ENCODE data around the gene MAGOHB. TPM values are rescaled to one million over a fixed set of nuclear protein-coding genes. Genes with fewer than 3 reads are reported as not detected.
"Not testable (repeated sequence)": the region's sequence is repeated elsewhere in the genome, so short reads cannot be mapped to it uniquely, and the experiment has no call there.

MAGOHB gene
- total RNA-seq (10 to 100 TPM; 10.6 to 11.1 TPM), total RNA-seq (11.9 to 22.8 reads per million in 2 donors)

DNA sequence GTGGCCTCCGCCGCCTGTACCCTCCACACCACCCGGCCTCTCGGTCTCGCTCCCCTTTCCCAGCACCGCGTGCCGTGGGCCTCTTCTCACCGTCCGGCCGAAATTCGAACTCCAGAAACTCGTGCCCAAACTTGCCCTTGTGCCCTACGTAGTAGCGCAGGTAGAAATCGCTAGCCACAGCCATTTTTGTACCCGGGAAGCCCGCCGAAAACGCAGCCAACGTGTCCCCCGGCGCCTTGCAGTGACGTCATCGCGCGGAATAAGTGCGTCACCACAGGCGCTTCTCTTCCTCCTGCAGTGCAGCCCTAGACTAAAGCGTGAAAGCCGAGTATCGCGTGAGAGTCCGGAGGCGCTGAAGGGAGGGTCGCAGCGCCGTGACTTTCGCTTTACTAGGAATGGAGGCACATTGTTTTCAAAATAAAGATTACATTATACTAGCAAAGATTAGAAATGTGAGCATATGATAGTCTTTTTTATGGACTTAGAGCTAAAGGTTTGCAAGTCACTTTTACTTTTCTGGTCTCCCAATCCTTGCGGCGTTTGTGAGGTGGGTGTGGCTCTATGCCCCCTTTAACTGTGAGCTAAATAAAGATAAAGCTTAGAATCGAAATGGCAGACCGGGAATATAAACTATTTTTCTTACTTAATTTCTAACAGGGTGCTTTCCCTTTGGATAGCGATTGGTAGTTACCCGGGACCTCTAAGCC is at the start of gene MAGOHB:
Gene MAGOHB (minus strand): TSS at position 261 of the 707 bp plus-strand sequence. CDS start 77 bp downstream, at position 184.
- Mint-ChIP-seq H3K27ac (peak within 1 kb of the TSS; percentile 97), H3K4me3 (peak within 1 kb of the TSS; percentile 96), H3K27me3 (peaks cover 9% of the 10 kb centered on the region), H3K4me1 (peaks cover 20% of the 10 kb centered on the region), H3K36me3 (ENCODE audit: low read depth) (peaks cover 2% of the 10 kb centered on the region)
- H3K9me3 ChIP-seq (ENCODE audit: control insufficient read depth, low read length, poor library complexity, severe bottlenecking): no peaks in the 10 kb centered on the region
- DNase-seq (peak; percentile 88 to 100 (median 92)), ATAC-seq (peak; percentile 94)

DNA sequence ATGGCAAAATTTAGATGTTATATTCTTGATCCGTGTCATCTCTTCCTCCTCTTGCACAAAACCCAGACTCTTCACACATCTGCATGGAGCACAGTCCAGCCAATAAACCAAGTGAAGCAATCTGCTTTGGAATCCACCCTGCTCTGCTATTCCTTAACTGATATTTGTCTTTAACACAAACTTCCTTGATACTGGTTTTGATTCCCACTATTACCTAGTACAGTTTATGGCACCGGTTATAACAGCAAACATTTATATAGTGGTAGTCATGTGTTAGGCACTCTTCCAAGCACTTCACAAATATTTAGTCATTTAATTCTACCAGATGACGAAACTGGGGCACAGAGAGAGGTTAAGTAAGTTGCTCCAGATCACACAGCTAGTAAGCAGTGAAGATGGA is 47.9 kb upstream of the MAGOHB start:
- no peak for ATAC-seq
- Mint-ChIP-seq H3K36me3 (ENCODE audit: low read depth) (no peaks in the 10 kb centered on the region), H3K27ac (no peak overlapping the region), H3K4me1 (peaks cover 2% of the 10 kb centered on the region), H3K27me3 (peaks cover 51% of the 10 kb centered on the region), H3K4me3 (no peak overlapping the region)
- DNase-seq: no peak
- H3K9me3 ChIP-seq (ENCODE audit: control insufficient read depth, low read length, poor library complexity, severe bottlenecking): no peaks in the 10 kb centered on the region

DNA sequence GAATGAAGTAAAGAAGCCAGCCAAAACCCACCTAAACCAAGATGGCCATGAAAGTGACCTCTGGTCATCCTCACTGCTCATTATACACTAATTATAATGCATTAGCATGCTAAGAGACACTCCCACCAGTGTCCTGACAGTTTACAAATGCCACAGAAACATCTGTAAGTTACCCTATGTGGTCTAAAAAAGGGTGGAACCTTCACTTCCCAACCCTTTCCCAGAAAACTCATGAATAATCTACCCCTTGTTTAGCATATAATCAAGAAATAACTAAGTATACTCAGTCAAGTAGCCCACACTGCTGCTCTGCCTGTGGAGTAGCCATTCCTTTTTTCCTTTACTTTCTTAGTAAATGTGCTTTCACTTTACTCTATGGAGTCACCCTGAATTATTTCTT is 40.6 kb upstream of the MAGOHB start:
- ATAC-seq (no peak), DNase-seq (no peak)
- H3K36me3 Mint-ChIP-seq (ENCODE audit: low read depth): no peaks in the 10 kb centered on the region
- no peak overlapping the region for H3K27ac Mint-ChIP-seq
- H3K27me3 Mint-ChIP-seq: peaks cover 37% of the 10 kb centered on the region
- no peaks in the 10 kb centered on the region for H3K9me3 ChIP-seq (ENCODE audit: control insufficient read depth, low read length, poor library complexity, severe bottlenecking)
- H3K4me3 Mint-ChIP-seq: no peak overlapping the region
- no peaks in the 10 kb centered on the region for H3K4me1 Mint-ChIP-seq

DNA sequence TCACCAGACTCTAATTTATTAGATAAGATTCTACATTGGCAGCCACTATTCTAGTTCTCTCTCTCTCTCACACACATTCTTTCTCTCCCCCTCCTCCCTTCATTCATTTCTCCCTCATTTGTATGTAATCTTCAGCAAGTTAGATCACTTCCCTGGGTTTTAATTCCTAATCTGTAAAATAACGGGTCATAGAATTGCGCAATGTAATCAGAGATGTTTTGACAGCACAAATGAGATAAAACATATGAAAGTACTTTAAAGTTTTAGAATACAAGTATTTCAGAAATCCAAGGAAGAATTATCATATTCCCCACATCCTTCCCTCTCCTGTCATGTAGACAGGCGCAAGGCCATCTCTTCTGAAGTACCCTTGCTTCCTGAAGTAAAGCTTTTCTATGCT is 38.8 kb upstream of the MAGOHB start:
- Mint-ChIP-seq H3K4me3 (no peak overlapping the region), H3K36me3 (ENCODE audit: low read depth) (no peaks in the 10 kb centered on the region), H3K27ac (no peak overlapping the region), H3K4me1 (no peaks in the 10 kb centered on the region), H3K27me3 (peaks cover 30% of the 10 kb centered on the region)
- H3K9me3 ChIP-seq (ENCODE audit: control insufficient read depth, low read length, poor library complexity, severe bottlenecking): no peaks in the 10 kb centered on the region
- DNase-seq: no peak
- ATAC-seq: no peak

DNA sequence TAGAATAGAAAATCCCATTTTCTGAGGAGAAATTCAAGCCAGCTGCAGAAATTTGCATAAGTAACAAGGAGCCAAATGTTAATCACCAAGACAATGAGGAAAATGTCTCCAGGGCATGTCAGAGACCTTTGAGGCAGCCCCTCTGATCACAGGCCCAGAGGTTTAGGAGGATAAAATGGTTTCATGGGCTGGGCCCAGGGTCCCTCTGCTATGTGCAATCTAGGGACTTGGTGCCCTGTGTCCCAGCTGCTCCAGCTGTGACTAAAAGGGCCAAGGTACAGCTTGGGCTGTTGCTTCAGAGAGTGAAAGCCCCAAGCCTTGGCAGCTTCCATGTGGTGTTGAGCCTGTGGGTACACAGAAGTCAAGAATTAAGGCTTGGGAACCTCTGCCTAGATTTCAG is 33.2 kb upstream of the MAGOHB start:
- not testable (repeated sequence) for ATAC-seq; H3K4me3 Mint-ChIP-seq; H3K36me3 Mint-ChIP-seq (ENCODE audit: low read depth); H3K27ac Mint-ChIP-seq; DNase-seq; H3K9me3 ChIP-seq (ENCODE audit: control insufficient read depth, low read length, poor library complexity, severe bottlenecking); H3K4me1 Mint-ChIP-seq
- peaks cover 10% of the 10 kb centered on the region for H3K27me3 Mint-ChIP-seq

DNA sequence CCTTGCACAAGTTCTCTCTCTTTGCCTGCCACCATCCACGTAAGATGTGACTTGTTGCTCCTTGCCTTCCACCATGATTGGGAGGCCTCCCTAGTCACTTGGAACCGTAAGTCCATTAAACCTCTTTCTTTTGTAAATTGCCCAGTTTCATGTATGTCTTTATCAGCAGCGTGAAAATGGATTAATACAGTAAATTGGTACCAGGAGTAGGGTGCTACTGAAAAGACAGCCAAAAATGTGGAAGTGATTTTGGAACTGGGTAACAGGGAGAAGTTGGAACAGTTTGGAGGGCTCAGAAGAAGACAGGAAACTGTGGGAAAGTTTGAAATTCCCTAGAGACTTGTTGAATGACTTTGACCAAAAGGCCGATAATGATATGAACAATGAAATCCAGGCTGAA is 32.5 kb upstream of the MAGOHB start:
- peaks cover 14% of the 10 kb centered on the region for H3K27me3 Mint-ChIP-seq
- DNase-seq: no peak
- no peak overlapping the region for H3K4me3 Mint-ChIP-seq
- peaks cover 3% of the 10 kb centered on the region for H3K9me3 ChIP-seq (ENCODE audit: control insufficient read depth, low read length, poor library complexity, severe bottlenecking)
- H3K4me1 Mint-ChIP-seq: no peaks in the 10 kb centered on the region
- peaks cover 3% of the 10 kb centered on the region for H3K36me3 Mint-ChIP-seq (ENCODE audit: low read depth)
- ATAC-seq: no peak
- H3K27ac Mint-ChIP-seq: no peak overlapping the region

DNA sequence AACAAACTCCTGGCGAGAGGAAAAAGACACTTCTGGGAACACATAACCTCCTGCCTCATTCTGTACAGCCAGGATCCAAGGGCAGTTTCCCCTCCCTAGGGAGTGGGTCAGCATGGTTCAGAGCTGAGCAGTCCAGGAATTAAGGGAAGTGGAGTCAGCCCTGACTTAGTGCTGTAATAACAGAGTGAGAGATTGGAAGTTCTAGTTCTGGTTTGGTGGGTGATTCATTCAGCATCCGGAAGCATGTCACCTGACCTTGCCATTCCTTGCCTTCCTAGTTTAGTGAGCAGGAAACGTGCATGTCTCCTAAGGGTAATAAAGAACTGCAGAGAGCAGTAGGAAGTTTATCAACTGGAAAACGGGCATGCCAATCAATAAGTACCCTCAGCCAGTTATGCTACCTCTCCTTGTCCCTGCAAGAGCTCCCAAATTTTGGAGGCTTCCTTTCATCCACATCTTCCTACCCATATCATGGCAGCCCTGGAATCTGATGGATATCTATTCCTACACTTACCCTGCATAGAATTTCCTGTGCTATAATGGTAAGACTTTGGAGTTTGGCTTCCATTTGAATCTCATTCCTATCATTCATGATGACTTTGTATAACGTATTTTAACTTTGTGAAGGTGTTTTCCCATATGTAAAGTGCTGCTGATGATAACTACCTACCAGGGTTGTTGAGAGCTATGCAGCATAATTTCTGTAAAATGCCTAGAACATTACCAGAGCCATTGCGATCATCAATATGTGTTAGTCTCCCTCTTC is 28.5 kb upstream of the MAGOHB start:
- no peak overlapping the region for H3K27ac Mint-ChIP-seq
- no peak for ATAC-seq
- peaks cover 3% of the 10 kb centered on the region for H3K36me3 Mint-ChIP-seq (ENCODE audit: low read depth)
- H3K4me1 Mint-ChIP-seq: no peaks in the 10 kb centered on the region
- H3K4me3 Mint-ChIP-seq: no peak overlapping the region
- peaks cover 3% of the 10 kb centered on the region for H3K9me3 ChIP-seq (ENCODE audit: control insufficient read depth, low read length, poor library complexity, severe bottlenecking)
- peaks cover 28% of the 10 kb centered on the region for H3K27me3 Mint-ChIP-seq
- DNase-seq: no peak

DNA sequence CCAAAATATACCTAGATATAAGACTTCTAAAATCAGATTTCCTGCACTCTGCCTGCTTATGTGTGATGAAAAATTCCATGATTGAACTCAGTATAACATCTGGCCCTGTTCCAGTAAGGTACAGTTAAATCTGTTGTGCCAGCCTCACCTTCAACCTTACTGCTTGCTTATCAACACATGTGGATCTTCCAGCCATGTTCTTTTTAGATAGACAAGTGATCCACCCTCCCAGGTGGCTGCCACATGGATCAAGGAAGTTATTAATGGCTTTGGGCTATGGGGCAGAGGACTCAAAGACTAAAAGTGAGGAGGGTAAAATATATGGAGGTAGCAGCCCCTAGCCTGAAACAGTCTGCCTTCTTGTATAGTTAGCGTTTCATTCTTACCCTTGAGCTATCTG is 25.3 kb upstream of the MAGOHB start:
- H3K27ac Mint-ChIP-seq: no peak overlapping the region
- H3K4me3 Mint-ChIP-seq: no peak overlapping the region
- H3K27me3 Mint-ChIP-seq: peaks cover 58% of the 10 kb centered on the region
- ATAC-seq (no peak), DNase-seq (no peak)
- no peaks in the 10 kb centered on the region for H3K4me1 Mint-ChIP-seq
- no peaks in the 10 kb centered on the region for H3K36me3 Mint-ChIP-seq (ENCODE audit: low read depth)
- no peaks in the 10 kb centered on the region for H3K9me3 ChIP-seq (ENCODE audit: control insufficient read depth, low read length, poor library complexity, severe bottlenecking)

DNA sequence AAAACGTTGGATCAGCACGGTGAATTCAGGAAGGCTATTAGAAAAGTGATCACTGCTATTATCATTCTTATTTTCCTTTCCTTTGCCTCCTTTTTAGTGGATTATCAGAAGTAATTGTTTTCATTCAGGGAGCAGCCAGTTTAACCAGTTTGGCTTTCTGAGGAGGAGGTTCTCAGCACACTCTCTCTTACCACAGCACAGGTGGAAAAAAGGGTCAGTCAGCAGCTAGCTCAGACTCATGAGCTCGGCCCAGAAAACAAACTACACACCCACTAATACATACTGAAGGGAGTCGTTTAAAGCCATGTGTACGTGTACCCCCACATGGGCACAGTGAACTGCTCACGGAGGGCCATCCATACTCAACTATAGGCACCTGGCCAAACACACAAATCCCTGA is 23.2 kb upstream of the MAGOHB start:
- no peak for ATAC-seq
- Mint-ChIP-seq H3K4me1 (peaks cover 6% of the 10 kb centered on the region), H3K27me3 (peaks cover 56% of the 10 kb centered on the region), H3K27ac (no peak overlapping the region), H3K4me3 (no peak overlapping the region), H3K36me3 (ENCODE audit: low read depth) (peaks cover 2% of the 10 kb centered on the region)
- DNase-seq: no peak
- no peaks in the 10 kb centered on the region for H3K9me3 ChIP-seq (ENCODE audit: control insufficient read depth, low read length, poor library complexity, severe bottlenecking)

DNA sequence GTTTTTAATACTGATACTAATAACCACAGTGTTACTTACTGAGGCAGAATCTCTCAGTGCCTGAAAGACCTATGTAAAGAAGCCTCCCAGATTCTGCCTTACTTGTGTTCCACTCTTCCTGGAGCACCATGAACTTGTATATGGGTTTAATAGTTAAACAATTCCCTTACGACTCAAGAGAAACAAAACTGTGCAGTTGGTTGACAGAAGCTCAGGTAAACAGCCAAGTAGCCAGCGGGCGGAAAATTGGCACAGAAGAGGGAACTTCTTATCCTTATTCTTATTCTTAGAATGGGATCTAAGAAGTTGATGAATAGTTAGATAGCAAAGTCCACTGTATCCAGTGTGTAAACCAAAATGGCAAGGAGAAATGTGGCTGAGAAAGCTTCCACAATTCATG is 22.7 kb upstream of the MAGOHB start:
- ATAC-seq (no peak), DNase-seq (no peak)
- H3K9me3 ChIP-seq (ENCODE audit: control insufficient read depth, low read length, poor library complexity, severe bottlenecking): no peaks in the 10 kb centered on the region
- Mint-ChIP-seq H3K4me3 (no peak overlapping the region), H3K36me3 (ENCODE audit: low read depth) (peaks cover 2% of the 10 kb centered on the region), H3K4me1 (peaks cover 6% of the 10 kb centered on the region), H3K27ac (no peak overlapping the region), H3K27me3 (peaks cover 54% of the 10 kb centered on the region)

DNA sequence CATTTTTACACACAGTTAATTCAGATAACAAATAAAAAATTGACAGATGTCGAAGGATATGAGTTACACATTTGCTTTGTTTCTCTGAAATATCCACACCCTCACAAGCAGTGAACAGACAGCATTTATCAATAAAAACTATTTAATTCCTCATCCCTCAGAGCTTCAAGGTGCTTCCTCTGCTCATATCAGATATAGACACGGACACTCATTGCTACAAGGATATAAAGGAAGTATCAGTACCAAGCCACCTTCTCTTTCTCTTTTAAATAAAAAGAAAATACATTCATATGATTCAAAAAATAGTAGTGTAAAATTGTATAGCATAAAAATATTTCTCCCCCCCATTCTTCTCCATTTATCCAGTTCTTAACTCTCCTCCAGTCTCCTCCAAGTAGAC is 21.9 kb upstream of the MAGOHB start:
- Mint-ChIP-seq H3K36me3 (ENCODE audit: low read depth) (peaks cover 2% of the 10 kb centered on the region), H3K4me3 (no peak overlapping the region), H3K4me1 (peaks cover 6% of the 10 kb centered on the region), H3K27ac (no peak overlapping the region), H3K27me3 (peaks cover 51% of the 10 kb centered on the region)
- no peak for DNase-seq
- no peak for ATAC-seq
- H3K9me3 ChIP-seq (ENCODE audit: control insufficient read depth, low read length, poor library complexity, severe bottlenecking): no peaks in the 10 kb centered on the region

DNA sequence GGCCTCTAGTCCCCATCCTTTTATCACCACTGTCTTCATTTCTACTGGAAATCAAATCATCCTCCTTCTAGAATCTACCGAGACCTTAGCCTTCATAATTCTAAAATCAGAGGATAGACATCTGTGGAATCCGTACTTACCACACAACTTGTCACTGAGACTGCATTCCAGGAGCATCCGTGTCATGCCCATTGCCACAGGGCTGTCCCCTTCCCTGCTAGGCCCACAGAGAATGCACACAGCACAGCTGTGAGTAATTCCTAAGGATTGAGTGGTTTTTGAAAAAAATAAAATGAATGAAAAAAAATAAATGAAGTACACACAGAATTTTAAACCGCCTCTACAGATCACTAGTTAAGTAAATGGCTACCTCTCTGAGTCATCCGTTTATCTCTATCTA is 21.0 kb upstream of the MAGOHB start:
- peaks cover 2% of the 10 kb centered on the region for H3K36me3 Mint-ChIP-seq (ENCODE audit: low read depth)
- peaks cover 6% of the 10 kb centered on the region for H3K4me1 Mint-ChIP-seq
- no peaks in the 10 kb centered on the region for H3K9me3 ChIP-seq (ENCODE audit: control insufficient read depth, low read length, poor library complexity, severe bottlenecking)
- no peak overlapping the region for H3K4me3 Mint-ChIP-seq
- peaks cover 55% of the 10 kb centered on the region for H3K27me3 Mint-ChIP-seq
- no peak for DNase-seq
- ATAC-seq: no peak
- no peak overlapping the region for H3K27ac Mint-ChIP-seq

DNA sequence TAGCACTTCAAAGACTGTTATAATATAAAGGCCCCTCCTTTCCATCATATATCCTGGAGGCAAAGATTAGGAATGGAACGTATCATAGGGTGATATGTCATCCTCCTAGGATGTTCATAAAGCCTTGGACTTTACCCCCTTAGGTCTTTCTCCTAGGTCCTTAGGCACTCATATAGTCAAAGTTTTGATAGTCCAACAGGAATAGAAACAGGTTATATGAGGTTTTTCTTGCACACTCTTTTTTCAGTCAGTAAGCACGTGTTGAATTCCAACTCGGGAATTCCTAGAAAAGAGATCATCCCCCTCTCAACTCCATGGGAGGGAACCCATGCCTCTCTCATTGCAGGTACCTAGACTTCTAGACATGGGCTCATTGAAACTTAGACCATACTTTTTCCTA is 20.1 kb upstream of the MAGOHB start:
- H3K9me3 ChIP-seq (ENCODE audit: control insufficient read depth, low read length, poor library complexity, severe bottlenecking): no peaks in the 10 kb centered on the region
- ATAC-seq (no peak), DNase-seq (no peak)
- Mint-ChIP-seq H3K4me3 (no peak overlapping the region), H3K36me3 (ENCODE audit: low read depth) (peaks cover 2% of the 10 kb centered on the region), H3K27ac (no peak overlapping the region), H3K27me3 (peaks cover 52% of the 10 kb centered on the region), H3K4me1 (peaks cover 6% of the 10 kb centered on the region)

DNA sequence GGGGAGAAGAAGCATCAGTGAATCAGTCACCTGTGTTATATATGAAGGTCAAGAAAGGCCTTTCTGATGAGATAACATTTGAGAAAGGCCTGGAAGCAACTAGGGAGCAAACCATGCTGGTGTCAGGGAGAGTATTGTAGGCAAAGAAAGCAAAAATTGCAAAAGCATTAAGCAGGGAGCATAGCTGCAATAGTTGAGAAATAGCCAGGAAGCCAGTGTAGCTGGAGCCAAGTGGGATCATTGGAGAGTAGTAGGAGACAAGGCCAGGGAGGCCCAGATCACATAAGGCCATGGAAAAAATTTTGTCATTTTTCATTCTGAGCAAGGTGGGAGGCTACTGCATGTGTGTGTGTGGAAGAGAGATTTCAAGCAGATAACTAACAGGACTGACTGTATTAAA is 18.8 kb upstream of the MAGOHB start:
- H3K27me3 Mint-ChIP-seq: peaks cover 58% of the 10 kb centered on the region
- no peak overlapping the region for H3K27ac Mint-ChIP-seq
- DNase-seq: no peak
- H3K4me3 Mint-ChIP-seq: no peak overlapping the region
- peaks cover 6% of the 10 kb centered on the region for H3K4me1 Mint-ChIP-seq
- ATAC-seq: no peak
- no peaks in the 10 kb centered on the region for H3K9me3 ChIP-seq (ENCODE audit: control insufficient read depth, low read length, poor library complexity, severe bottlenecking)
- H3K36me3 Mint-ChIP-seq (ENCODE audit: low read depth): peaks cover 4% of the 10 kb centered on the region

Data from T-helper 17 cell (primary cell).